HL-60 (cell line): ENCODE data around the gene GPC5.

Experiments used
- DNase-seq, 2 experiments: peaks; one replicate each; pipeline ENCODE4 v3.0.0-alpha.2; 2010 to 2020; ENCODE audit warnings: low read depth in 1 of 2, low spot score in 1 of 2
- H3K27ac ChIP-seq: fragments of 250-450 bp; sonication (Bioruptor Pico); replicated peaks from 2 replicates; pipeline ENCODE4 v1.5.1; 2020; ENCODE audit warnings: mild to moderate bottlenecking, moderate library complexity
- H3K27me3 ChIP-seq: fragments of 250-450 bp; sonication (Bioruptor Pico); 2 replicates; pipeline ENCODE4 v1.5.1; 2021; ENCODE audit warnings: mild to moderate bottlenecking, moderate library complexity; ENCODE audit not compliant: insufficient read depth, poor library complexity, severe bottlenecking
- H3K4me3 ChIP-seq: replicated peaks from 2 replicates; pipeline ENCODE4 v1.5.1; 2011; ENCODE audit warnings: mild to moderate bottlenecking, control low read depth, low read length; ENCODE audit not compliant: insufficient read depth
- CTCF ChIP-seq: IDR thresholded peaks from one replicate; pipeline ENCODE4 v1.5.1; 2011; ENCODE audit warnings: low read length, control low read depth, inconsistent platforms; ENCODE audit not compliant: insufficient read depth
- GABPA ChIP-seq: IDR thresholded peaks from 2 replicates; pipeline ENCODE4 v1.6.1; 2012; ENCODE audit warnings: low read depth
- POLR2AphosphoS5 ChIP-seq: IDR thresholded peaks from 2 replicates; pipeline ENCODE4 v1.6.1; 2012; ENCODE audit warnings: low read depth
- REST ChIP-seq: IDR thresholded peaks from 2 replicates; pipeline ENCODE4 v1.6.1; 2012; ENCODE audit warnings: low read depth; ENCODE audit not compliant: insufficient replicate concordance
- SPI1 ChIP-seq: IDR thresholded peaks from 2 replicates; pipeline ENCODE4 v1.6.1; 2012; ENCODE audit warnings: low read depth, mild to moderate bottlenecking, borderline replicate concordance

The GPC5 gene

GRCh38 chr13:91748416-91749089, 350.1 kb downstream of the GPC5 start:
- no peak for TF ChIP-seq REST
- TF ChIP-seq CTCF, result no peak
- TF ChIP-seq SPI1, result no peak
- TF ChIP-seq GABPA, result no peak
- no peak for TF ChIP-seq POLR2AphosphoS5
- H3K27ac ChIP-seq, result no peak overlapping the region
- no peak overlapping the region for H3K4me3 ChIP-seq
- no peak for DNase-seq
- no peaks in the 10 kb centered on the region for H3K27me3 ChIP-seq

DNA sequence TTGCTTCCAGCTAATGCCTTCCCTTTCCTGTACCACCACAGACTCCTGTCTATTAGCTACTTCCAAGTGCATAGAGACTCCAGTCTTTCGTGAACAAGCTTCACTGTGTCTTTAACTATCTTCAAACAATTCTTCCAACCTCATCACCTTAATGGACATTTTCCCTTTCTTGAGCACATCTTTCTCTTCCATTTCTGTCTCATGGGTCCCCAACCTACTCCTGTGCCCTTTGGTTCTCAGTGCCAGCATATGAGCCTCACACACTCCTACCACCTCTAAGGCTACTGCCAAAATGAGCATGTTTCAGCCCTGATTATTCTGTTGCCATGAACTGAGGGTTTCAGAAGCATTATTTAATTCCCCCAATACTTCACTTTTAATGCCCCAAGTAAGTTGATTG, 360.3 kb downstream of the GPC5 start:
- H3K4me3 ChIP-seq, result no peak overlapping the region
- no peaks in the 10 kb centered on the region for H3K27me3 ChIP-seq

GRCh38 chr13:91762957-91763356, 364.5 kb downstream of the GPC5 start:
- no peak overlapping the region for H3K4me3 ChIP-seq
- DNase-seq, result no peak
- no peak for TF ChIP-seq CTCF
- no peak for TF ChIP-seq SPI1
- no peak for TF ChIP-seq GABPA
- no peak for TF ChIP-seq REST
- TF ChIP-seq POLR2AphosphoS5, result no peak

More for the DNA sequence above, 360.3 kb downstream of the GPC5 start:
- no peak for DNase-seq
- H3K27ac ChIP-seq, result no peak overlapping the region
- no peak for TF ChIP-seq REST
- no peak for TF ChIP-seq POLR2AphosphoS5

More at GRCh38 chr13:91762957-91763356, 364.5 kb downstream of the GPC5 start:
- Histone ChIP-seq H3K27ac (no peak overlapping the region), H3K27me3 (no peaks in the 10 kb centered on the region)
